T-helper 9 cell (primary cell): Measurements from ENCODE around the gene MAPRE3.
A peak's percentile ranks its signal among the peaks of the same experiment; 100 is the strongest.

ENCODE experiments used
- DNase-seq: peaks from one replicate; pipeline ENCODE4 v3.0.0-alpha.2; 2020

Gene MAPRE3

DNA sequence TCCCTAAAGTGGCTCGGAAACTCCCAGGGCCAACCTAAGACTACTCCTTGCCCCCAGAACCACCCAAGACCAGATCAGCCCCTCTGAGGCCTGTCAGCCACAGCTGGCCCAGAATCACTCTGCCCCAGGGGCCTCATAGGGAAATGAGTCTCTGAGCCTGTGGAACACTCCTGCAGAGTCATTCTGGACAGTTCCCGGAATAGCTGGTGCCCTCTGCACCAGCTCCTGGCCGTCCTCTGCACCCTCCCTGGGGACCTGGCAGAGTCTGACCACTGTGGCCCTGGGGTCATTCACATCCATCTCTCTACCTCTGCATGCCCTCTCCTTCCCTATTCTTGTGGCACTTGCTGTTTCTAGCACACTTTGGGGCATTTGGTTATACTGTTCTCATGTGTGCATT, 47.7 kb downstream of the MAPRE3 start:
- no peak for DNase-seq

DNA sequence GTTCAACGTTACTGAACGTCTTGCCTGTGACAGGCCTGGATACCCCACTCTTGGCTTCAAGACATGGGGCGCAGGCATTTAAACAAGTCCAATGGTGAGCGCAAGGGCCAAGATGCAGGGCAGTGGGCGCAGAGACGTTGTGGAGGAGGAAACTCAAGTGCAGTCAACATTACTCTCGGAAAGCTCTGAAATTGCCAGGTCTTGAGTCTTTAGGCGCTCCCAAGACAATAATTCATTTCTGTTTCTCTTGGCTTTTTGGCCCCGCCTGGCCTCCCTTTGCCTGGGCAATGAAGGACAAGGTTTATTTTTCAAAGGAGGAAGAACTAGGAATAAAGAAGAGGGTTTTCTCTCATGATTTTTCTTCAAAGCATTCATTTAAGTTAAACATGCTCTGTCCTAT, 49.0 kb downstream of the MAPRE3 start:
- no peak for DNase-seq

DNA sequence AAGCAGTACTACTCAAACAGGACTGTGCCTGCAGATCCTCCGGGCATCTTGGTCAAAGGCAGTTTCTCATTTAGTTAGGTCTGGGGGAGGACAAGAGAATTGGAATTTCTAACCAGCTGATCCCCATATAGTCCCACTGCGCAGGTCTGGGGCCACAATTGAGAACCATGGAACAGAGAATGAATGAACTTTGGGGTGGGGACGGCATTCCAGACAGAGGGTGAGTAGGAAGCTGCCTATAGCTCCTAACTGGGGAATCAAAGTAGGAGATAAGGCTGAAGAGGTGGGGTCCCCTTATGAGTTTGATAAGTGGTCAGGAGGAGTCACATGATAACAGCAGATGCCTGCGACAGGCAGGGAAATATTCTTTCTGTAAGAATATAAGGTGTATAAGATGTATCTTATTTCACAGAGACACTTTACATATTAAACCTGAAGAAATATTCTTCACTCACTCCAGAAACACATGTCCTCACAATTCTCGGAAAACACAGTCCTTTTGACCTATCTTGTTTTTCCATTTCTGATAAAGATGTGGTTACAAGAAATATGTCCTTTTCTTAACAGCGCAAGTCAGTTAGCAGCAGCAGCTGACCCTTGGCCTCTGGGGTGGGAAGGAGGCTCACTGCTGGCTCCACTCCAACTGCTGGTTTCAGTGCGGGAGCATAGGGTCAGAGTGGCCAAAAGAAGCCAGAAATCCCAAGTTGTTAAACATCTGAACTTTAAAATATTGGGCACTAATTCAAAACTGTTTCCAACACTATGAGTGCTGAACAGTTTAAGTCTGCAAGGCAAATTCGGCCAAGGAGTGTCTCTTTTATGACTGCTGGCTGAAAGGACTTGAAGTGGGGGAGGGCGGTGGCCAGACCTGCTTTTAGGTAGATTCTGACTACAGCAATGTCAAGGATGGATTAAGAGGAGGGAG, 49.8 kb downstream of the MAPRE3 start:
- DNase-seq = no peak

DNA sequence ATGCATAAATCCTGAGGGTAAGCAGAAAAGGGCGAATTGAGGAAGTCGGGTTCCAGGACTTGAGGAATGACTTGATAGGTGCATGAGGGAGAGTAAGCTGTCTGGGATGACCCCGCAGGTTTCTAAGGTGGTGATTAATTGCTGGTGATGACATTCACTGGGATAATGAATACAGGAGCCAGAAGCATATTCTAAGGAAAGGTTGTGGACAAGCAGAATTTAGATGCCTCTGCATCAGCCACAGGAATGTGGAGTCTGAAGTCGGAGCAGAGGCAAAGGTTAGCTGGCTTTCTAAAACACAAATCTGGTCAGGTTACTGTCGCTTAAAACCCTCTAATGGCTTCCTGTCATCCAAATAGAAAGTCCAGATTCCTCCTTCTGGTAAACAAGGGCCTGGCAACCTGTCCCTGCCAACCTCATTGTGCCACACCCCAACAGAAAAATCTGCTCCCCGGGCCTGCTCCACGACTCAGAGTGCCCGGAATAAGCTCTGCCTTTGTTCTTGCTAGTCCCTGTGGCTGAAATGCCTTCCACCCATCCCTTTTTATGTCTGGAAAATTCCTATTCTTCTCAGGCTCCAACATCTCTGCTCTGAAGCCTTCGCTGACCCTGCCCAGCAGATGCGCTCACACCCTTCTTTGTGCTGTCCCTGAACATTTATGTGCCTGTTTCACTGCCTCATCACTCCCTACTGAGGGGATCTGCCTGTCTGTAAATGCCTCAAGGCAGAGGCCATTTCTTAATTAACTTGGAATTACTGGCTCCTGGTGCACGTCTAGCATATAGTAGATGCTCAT, 51.0 kb downstream of the MAPRE3 start:
- no peak for DNase-seq

DNA sequence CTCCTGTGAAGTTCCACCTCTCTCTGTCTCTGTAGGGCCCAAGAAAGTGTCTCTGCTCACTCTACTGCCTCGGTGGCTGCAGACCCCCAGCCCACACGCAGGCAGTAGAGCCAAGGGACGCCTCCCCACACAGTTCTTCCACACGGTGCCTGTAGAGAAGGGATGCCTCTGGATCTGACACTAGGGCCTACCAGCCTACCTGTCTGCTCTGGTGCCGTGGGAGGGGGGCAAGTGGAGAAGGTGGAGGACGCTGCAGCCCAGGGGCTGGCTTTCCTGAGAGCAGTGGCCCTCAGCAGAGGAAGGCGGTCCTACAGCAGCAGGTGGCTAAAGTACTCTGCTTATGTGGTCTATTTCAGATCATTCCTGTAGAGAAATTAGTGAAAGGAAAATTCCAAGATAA, 53.3 kb downstream of the MAPRE3 start:
- no peak for DNase-seq

DNA sequence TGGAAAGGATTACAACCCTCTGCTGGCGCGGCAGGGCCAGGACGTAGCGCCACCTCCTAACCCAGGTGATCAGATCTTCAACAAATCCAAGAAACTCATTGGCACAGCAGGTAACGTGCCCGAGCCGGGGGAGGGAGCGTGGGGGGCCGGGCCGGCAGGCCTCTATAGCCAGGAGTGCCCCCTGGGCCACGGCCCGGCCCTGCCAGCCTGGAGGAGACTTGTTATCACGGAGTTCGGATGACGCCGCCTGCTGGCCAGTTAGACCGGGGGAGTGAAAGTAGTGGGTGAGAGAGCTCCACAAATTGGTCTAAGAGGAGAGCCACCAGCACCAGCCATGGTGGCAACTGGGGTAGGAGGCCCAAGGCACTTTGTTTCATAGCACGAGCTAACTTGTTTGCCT, 53.8 kb downstream of the MAPRE3 start:
- DNase-seq = no peak

DNA sequence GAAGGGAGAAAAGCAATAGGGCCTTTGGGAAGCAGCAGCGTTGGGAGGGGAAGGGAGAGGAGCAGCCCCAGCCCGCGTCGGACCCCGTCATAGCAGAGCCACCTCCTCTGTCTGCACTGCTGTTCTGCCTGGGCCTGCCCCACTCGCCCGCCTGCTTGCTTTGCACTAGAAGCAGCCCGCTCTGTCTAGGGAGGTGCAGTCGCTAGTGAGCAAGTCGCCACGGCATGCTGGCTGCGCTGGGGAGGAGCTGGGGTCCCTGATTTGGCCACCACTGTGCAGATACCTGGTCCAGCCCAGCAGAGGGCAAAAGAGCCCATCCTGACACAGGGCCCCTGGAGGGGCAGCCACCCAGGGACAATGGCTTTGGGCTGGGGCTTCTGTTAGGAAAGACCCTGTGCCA, 54.4 kb downstream of the MAPRE3 start:
- DNase-seq = no peak

DNA sequence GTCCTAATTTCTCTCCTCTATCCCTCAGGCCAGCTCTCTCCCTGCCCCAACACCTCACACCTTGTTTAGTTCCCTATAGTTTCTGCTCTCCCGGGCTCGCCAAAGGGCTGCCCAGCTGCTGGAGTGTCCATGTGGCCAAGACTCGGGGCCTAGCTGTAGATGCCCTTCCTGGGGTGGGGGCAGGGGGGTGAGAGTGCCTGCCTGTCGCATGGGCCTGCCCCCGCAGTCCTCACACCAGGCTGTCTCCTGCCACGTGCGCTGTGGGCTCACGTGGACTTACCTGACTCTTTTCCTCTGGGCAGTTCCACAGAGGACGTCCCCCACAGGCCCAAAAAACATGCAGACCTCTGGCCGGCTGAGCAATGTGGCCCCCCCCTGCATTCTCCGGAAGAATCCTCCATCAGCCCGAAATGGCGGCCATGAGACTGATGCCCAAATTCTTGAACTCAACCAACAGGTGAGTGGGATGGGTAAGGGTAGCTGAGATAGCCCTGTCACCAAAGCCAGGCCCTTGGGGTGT, 54.9 kb downstream of the MAPRE3 start:
- no peak for DNase-seq

DNA sequence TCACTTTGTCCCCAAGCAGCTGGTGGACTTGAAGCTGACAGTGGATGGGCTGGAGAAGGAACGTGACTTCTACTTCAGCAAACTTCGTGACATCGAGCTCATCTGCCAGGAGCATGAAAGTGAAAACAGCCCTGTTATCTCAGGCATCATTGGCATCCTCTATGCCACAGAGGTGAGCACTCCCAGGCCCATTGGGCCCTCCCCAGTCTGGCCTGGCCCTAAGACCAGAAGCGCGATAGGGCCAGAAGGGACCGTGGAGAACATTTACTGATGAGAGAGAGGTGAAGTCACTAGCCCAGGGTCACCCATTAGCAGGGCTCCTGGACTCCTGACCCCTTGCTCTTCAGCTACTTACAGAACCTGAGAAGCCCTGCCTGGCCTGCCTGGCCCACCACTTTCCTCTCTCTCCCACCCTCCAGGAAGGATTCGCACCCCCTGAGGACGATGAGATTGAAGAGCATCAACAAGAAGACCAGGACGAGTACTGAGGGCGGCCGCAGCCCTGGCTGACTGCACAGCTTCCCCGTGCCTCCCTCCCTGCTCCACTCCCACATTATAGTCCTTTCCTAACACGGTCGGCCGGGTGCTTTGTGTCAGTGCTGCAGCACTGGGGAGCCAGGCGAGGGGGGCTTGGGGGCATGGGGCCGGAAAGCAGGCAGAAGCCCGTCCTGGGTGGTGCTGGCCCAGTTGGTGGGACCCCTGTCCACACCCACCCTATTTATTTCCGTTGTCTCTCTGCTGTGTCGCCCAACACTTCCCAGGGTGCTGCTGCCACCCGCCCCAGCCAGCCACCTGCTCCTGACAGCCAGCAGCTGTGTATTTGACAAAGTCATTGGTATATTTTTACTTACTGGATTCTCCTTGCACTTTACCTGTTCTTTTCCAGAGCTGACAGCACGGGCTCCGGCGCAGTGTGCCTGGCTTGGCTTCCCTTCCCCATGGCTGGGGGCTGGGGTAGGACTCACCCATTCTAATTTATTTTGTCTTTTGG, 55.7 kb downstream of the MAPRE3 start:
- DNase-seq = no peak

DNA sequence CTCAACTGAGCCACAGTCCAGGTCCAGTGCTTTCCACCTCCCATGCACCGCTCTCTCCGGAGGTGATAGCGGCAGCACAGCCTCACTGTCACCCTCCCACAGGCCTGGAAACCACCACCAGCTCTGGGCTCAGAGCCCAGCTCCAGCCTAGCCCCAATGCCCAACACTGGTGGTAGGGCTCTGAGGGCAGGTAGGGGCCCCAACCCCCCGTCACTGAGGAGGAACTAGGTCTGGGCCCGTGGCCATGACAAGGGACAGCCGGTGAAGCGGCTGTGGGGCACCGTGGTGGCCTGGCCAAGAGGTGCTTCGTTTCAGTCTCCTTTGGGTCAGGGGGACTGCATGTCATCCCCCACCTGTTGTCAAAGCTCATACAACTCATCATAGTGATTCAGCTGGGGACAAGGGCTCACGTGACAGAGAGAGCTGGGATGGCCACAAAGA, 56.8 kb downstream of the MAPRE3 start:
- DNase-seq = no peak

DNA sequence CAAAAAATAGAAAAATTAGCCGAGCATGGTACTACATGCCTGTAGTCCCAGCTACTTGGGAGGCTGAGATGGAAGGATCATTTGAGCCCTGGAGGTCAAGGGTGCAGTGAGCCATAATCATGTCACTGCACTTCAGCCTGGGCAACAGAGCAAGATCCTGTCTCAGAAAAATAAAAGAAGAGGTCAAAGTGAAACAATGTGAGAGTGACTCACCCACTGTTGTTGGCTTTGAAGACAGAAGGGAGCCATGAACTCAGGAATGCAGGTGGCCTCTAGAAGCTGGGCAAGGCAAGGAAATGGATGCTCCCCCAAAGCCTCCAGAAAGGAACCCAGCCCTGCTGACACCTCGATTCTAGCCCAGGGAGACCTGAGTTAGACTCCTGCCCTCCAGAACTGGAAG, 58.6 kb downstream of the MAPRE3 start:
- DNase-seq = no peak

DNA sequence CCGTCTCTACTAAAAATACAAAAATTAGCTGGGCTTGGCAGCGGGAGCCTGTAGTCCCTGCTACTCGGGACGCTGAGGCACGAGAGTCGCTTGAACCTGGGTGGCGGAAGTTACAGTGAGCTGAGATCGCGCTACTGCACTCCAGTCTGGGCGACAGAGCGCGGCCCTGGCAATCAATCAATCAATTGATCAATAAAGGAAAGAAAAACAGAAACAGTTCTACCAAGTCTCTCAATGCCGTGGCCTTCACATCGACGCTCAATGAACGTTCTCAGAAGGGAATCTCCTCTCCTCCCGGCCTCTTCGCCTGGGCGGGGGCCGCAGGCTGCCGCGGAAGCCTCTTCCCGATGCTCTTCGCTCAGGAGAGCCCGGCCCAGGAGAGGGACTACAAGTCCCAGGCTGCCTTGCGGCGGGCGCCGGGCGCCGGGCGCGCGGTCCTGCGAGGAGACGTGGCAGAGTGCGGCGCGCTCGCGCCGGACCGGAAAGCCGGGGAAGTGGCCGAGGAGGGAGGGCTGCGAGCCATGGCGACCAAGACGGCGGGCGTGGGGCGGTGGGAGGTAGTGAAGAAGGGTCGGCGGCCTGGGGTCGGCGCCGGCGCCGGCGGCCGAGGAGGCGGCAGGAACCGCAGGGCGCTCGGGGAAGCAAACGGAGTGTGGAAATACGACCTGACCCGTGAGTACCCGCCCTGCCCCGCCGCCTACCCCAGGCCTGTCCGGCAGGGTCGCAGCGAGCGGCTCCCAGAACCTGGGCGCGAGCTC, 62.2 kb downstream of the MAPRE3 start, which contains the start of gene TMEM214:
TMEM214 (plus strand) TSS at position 471 of the 758 bp plus-strand sequence; CDS start at position 522, 51 bp downstream.
- peak; percentile 67 for DNase-seq

DNA sequence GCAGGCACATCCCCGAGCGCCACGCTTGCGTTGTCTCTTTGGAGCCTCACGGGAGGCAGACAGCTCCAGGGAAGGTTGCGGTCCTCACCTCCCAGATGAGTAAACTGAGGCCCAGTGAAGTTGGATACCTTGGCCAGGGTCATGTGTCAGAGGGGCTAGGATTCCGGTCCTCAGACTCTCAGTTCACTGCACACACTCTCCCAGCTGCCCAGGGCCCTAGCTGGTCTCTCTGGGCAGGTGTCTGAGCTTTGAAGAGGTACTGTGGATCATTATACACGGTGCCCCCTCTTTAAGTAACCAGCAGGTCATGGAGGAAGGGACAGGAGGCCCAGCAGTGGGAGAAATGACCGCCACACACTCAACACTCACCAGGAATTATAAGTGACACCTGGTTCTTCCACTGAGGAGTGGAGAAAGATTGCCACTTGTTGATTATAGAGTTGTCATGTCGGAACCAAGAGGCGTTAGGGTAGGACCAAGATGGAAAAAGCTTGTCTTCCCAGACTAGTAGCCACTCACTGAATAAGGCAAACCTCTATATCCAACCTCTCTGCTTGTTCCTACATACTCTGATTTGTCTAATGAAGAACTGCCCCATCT, 62.9 kb downstream of the MAPRE3 start:
- no peak for DNase-seq

DNA sequence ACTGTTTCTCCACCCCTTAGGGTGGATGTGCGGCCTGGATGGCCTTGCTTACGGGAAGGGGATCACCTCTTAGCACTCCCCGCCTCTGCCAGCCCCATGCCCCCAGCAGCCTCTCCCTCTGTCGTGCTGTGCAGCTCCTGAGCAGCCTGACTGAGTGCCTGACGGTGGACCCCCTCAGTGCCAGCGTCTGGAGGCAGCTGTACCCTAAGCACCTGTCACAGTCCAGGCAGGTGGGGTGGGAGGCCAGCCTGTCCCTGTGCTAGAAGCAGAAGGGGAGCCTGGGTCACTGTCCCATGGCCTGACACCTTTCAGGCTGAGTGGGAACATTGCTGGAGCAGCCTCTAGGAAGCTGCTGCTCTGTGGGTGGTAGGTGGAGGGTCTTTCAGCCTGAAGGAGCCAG, 67.6 kb downstream of the MAPRE3 start:
- no peak for DNase-seq

DNA sequence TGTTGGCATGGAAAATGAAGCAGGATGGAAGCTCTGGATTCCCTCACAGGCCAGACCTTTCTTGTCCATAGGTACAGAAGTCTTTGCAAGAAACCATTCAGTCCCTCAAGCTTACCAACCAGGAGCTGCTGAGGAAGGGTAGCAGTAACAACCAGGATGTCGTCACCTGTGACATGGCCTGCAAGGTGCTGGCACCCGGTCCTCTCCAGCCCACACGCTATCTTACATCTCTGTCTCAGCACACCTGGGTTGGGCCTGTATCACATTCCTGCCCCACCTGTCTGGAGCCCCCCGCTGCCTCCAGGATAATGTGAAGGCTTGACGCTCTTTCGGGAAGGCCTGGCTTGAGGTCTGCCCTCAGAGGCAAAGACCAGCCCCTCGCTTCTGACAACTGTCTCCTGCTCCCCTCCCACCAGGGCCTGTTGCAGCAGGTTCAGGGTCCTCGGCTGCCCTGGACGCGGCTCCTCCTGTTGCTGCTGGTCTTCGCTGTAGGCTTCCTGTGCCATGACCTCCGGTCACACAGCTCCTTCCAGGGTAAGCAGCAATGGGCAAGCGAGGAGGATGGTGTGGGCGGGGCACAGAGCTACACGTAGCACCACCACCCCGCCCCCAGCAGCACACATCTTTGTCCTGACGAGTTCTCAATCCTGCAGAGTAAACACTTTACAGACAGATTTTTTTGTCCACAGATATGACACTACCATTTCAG, 68.3 kb downstream of the MAPRE3 start:
- no peak for DNase-seq

DNA sequence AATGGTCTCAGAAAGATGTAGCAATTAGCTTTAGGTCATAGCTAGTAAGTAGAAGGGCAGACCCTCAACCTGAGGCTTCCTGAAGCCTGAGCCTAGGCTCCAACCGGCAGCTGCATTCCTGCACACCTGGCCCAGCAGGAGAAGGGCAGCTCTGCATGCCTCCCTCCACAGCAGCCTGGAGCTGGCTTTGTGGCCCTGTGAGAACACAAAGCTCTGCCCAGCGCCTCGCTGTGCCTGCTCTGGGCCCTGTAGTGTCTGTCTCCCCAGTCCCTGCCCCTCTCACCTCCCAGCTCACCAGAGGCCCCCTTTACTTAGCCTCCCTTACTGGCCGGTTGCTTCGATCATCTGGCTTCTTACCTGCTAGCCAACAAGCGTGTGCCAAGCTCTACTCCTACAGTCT, 69.0 kb downstream of the MAPRE3 start:
- DNase-seq = no peak

DNA sequence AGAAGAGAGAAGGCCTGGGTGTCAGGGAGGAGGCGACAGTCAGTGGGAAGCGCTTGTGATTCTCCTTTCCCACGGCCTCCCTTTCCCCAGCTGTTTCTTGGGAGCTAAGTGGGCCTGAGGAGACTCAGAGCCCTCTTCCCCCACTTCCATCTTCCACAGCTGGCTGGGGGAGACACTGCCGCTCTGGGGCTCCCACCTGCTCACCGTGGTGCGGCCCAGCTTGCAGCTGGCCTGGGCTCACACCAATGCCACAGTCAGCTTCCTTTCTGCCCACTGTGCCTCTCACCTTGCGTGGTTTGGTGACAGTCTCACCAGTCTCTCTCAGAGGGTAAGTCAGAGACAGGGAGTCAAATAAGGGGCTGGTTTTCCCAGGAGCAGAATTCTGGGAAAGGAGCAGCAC, 69.4 kb downstream of the MAPRE3 start:
- DNase-seq = no peak

DNA sequence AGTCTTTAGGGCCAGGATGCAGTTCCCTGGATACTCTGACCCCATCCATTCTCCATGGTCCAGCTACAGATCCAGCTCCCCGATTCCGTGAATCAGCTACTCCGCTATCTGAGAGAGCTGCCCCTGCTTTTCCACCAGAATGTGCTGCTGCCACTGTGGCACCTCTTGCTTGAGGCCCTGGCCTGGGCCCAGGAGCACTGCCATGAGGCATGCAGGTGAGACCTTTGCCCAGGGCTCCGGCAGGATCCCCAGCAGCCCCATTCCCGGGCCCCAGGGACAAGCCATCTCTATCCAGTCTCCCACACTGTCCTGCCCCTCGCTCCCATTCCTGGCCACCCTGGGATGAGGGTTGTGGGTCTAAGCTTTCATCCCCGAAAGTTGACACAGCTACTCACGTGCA, 69.8 kb downstream of the MAPRE3 start:
- no peak for DNase-seq

DNA sequence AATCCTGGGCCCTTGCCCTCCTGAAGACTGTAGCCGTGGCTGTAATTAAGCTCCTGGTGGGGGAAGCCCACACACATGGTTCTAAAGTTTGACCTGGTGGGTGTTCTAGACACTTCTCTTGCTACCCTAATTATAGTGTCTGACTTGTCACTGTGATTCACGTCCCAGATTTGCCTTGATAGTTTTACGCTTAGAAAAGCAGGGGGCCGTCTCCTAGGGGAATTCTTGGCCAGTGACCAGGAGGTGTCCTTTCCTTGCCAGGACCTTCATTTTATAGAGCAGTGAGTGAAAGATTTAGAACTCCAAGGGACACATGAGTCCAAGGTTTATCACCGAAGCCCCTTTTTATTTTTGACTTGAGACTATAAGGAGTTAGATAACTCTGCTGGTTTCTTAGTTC, 71.3 kb downstream of the MAPRE3 start:
- no peak for DNase-seq

DNA sequence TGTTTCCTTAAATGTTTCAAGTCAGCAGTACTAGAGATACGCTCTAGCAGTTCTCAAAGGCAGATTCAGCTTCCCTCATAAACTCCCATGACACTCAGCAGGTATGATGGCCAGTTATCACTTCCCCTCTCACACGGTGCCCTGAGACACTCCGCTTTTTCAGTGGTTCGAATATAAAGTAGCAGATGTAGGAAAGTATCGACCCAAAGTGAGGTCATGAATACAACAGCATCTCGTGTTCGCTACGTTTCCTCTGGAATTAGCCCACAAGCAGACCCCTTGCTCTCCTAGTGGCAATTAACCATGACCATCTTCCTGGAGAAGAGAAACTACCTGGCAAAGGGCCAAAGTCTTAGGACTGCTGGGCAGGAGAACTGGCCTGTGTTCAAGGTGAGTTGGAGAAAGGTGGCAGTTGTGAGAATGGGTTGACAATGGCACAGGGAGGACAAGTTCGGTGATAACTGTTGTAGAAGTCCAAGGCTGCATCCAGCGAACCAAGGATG, 71.8 kb downstream of the MAPRE3 start:
- DNase-seq = no peak
